ENCODE data around the gene GAK.

Gene GAK

DNA sequence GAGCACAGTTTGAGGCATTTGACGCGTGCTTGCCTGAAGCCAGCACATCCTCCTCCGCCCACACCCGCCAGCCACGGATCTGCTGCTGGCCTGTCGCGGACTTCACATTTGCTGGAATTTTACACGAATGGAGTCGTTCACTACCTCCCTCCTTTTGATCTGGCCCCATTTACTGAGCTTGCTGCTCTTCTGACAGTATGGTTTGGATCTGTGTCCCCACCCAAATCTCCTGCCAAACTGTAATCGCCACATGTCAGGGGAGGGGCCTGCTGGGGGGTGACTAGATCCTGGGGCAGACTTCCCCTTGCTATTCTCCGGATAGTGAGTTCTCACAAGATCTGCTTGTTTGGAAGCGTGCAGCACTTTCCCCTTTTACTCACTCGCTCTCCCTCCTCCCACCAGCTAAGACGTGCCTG is 86.3 kb downstream of the GAK start:
- no peak for DNase-seq

DNA sequence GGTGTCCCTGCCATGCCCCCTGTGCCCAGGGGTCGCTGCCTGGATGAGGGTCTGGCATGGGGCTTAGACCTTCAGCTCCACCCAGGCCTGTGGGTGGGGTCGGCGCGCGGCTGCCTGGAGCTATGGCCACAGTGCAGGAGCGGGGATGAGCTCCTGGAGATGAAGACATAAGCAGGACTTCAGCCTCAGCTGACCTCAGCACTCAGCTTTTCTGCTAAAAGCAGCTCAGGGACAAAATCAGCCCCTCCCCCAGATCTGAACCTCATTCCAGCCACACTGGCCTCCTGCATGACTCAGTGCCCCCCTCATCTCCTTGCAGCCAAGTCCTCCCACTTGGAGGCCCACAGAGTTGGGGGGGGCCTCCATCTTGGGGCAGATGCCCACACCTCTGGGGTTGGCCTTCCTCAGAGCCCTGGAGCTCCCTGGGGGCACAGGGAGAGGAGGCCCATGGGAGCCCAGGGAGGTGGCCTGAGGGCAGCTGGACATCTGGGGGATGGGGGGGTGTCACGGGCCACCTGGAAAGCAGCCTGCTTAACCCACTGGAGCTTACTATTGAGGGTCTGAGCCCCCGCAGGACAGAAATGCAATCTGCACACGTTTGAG is 86.8 kb downstream of the GAK start:
- no peak for DNase-seq

DNA sequence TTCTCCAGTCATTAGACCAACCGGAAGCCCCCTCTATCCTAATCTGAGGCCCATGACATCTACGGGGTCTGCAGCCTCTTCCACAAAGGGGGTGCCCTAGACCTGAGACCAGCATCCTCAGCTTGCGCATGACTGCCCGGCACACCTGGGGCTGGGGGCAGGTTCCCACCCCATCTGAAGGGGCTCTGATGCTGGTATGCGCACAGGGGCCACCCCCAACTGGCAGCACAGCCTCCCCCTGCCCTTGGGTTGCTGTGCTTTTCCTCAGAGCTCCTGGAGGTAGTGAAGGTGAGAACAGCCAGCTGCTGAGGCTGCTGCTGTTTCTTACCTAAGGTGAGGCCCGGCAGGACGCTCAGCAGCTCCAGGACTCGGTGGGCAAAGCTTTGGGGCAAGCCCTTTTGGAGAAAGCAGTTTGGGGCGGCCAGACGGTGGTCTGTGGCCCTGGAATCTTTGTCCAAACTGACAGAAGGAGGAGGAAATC is 87.3 kb downstream of the GAK start:
- no peak for DNase-seq

DNA sequence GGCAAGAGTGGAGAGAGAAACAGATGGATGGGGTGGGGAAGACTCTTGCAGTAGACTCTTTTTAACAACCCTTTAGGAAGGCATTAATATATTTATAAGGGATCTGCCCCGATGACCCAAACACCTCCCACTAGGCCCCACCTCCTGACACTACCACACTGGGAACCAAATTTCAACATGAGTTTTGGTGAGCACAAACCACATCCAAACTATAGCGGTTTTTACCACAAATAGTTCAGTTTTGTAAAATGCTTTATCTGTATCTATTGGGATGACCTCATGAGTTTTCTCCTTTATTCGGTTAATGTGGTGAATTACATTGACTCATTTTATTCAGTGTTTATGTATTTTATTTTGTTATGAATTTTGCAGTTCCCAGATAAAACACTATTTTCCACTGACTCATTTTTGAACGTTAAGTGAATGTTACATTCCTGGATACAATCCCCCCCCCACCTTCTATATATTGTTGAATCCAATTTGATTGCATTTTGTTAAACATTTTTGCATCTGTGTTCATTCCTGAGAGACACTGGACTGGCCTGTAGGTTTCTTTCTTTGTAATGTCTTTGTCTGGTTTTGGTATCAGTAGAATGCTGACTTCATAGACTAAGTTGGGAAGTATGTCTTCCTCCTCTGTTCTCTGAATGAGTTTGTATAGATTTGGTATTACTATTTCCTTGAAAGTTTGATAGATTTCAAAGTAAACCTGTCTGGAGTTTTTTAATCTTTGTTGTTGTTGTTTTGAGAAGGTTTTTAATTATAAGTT is 92.3 kb downstream of the GAK start:
- DNase-seq: no peak

DNA sequence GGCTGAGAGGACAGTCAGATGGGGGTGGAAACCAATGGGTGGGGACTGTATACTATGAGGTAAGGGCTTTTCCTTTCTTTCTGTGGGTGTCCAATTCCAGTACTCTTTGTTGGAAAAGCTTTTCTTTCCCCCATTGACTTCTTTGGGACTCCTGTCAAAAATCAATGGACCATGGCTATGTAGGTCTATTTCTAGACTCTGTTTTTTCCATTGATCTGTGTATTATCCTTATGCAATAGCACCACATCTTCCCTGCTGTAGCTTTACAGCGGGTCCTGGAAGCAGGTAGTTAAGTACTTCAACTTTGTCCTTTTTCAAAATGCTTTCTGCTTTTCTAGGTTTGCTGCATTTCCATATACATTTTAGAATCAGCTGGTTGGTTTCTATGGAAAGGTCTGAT is 94.3 kb downstream of the GAK start:
- no peak for DNase-seq

DNA sequence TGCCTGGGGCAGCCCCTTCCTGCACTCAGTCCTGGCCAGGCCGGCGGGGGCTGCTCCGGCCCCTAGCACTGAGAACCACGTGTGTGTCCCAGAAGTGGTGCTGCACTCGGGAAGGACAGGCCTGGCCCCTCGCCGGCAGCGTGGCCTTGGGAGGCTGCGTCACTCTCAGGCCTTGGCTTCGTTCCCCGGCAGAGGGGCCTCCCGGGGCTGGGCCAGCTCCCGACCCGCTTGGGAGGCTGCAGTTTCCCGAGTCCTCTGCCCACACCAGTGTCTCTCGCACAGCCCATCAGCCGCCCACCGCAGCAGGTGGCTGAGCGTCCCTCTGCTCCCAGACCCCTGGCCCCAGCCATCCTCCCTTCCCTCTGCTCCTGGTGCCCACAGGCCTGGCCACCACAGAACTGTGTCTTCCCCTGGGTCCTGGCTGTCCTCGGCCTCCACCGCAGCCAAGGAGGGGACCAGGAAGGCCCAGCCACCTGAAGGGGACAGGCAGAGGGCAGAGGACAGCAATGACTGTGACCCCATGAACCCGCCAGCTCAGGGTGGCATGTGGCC is 95.3 kb downstream of the GAK start:
- no peak for DNase-seq

DNA sequence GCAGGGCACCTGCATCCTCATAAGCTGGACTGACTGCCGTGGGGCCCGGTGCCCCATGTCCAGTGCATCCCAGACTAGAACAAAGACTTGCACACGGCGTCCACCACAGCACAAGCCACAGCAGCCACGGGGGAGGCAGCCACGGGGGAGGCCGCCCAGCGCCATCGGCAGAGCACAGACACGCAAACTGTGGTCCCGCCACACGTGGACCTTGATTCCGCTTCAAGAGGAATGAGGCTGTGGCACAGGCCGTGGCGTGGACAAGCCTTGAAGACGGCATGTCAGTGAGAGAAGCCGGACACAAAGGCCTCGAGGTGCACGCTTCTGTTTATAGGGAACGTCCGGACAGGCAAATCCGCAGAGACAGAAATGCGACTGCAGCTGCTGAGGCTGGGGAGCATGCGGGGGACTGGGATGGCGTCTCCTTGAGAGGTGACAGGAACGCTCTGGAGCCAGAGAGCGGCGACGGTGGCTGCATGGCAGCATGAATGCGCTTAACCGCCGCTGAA is 96.1 kb downstream of the GAK start:
- no peak for DNase-seq

DNA sequence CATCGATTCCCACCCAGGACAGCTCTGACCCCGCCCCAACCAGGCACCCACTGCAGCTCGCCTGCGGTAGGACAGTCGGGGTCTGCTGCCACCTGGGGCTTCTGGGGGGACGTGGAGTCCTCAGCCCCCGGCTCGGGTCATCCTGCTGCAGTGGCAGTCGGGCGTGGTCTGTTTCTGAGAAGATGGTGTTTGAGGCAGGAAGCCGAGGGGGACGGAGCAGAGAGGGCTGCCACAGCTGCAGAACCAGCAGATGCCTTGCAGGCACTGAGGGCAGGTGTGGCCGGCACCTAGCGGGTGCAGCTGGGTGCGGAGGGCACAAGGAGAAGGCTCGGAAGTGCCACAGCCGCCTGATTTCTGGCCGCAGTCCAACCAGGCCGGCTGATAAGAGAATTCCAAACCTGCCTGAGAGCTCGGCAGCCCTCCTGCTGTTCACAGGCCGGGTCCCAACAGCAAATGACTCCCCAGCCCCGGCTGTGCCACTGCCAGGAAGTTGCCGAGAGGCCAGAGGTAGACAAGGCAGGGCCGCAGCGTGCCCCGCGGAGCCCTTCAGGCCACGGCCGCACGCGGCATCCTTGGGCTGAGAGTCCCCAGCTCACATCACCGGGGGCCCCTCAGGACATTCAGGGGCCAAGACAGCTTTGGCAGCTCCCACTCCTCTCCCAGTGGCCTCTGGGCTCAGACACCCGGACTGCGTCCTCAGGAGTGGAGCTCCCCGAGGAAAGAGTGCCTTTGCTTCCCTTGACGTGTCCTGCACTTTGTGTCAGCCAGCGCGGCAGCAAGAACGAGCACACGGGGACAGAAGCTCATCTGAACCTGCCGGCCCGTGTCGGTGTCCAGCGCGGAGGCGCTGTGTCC is 96.7 kb downstream of the GAK start:
- no peak for DNase-seq

DNA sequence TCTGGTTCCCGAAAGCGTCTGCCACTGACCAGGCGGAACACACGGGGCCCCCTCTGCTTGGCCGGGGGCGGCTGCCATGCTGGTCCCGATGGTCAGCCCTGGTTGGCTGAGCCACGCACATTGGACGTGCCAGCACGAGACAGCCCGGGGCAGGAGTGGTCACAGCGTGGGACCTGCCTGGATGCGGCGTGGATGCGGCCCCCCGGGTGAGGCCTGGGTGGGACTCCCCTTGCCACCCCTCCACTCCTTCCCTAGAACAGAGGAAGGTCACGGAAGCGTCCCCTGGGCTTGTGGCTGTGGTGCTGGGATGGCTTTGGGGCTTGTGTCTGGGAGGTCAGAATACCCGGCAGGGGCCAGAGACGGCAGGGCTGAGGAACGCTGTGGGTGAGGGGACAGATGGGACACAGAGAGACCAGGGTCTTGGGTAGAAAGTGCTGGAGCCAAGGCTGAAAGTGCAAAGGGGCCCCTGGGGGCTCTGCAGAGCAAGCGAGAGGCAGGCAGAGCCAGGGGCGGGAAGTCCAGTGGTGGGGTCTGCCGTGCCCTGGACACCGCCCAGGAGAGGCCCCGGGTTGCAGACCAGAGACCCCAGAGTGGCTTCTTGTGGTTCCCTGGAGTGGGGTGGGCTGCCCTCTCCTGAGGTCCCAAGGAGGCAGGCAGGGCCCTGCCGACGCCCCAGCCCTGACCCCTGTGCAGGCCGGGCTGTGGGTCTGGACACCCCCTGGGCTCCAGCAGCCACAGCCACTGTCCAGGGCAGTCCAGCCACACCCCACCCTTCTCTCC is 97.6 kb downstream of the GAK start:
- DNase-seq: no peak

DNA sequence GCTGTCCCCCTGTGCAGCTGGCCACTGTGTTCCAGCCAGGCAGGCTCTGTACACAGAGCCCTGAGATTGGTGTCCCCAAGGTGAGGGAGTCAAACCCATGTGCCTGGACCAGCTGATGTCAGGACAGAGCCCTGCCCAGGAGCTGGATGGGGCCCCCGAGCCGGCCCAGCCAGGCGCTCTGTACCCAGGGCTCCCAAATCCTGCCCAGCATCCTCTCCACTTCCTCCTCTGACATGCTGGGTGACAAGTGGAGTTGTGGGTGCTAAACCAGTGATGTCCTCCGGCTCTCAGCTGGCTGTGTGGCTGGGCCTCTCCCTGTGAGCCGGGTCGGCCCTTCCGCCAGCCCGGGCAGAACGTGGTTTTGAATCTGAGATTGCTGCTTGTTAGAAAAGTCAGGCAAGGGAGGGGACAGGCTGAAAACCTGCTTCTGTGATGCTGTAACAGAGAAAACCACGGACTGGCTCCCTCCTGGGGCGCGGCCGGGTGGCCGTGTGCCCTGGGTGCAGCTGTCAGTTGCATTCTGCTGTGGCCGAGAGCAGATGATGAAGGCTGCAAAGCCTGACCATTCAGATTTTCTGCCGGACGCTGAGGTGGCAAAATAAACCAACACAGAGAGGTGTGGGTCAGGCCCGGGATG is 98.3 kb downstream of the GAK start:
- DNase-seq: no peak

DNA sequence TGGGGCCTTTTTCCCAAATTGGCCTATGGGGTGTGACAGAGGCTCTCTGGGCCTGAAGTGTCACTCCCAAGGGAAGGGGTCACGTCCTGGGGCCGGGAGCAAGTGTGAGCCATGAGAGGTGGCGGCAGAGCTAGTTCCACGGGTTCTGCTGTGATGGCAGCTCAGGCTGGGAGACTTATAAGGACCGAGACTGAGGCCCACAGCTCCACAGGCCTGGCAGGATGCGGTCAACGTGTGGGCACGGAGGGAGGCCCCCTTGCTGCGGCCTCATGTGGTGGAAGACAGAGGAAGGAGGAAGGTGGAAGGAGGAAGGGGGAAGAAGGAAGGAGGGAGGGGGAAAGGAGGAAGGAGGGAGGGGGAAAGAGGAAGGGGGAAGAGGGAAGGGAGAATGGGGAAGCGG is 99.0 kb downstream of the GAK start:
- DNase-seq: no peak

DNA sequence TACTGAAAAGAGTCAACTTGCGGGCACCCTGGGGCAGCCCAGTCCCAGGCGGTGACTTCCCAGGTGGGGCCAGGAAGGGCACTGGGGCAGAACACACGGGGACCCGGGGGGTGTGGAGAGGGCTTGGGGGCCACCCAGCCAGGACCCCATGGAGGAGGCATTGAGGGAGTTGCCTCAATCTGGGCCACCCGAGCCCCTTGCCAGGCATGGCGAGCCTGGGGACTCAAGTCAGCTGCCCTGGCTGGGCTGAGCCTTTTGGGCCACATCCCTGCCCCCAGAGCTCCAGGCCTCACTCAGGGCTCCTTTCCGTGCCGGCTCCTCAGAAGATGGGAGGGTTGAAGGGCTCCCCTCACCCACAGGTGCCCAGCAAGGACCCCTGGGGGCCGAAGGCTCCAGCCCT is 99.6 kb downstream of the GAK start:
- DNase-seq: no peak

DNA sequence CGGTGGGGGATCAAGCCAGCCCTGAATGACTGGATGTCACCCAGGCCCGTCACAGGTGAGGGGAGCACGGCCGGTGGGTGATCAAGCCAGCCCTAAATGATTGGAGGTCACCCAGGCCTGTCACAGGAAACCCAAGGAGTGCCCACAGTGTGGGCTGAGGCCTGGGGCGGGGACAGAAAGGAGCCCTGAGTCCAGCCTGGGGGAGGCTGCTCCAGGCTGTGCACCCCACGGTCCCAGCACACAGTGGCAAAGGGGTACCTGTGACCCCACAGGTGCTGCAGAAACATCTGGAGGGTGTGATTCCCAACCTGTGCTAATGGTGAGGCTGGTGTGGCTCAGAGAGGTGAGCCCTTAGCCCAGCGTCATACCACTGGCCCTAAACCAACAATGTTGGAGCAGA is 100.0 kb downstream of the GAK start:
- no peak for DNase-seq

DNA sequence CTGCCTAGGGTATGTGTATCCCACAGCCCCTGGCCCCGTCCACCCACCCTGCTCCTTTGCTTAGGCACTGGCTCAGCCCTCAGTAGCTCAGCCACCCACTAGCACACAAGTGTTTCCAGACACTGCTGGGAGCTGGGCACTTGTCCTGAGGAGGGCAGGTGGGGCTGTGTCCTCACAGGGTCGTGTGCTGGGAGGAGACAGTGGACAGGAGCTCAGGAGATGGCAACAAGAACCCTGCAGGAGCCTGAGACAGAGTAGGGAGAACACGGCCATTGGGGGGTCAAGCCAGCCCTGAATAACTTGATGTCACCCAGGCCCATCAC is 100.7 kb downstream of the GAK start:
- no peak for DNase-seq

DNA sequence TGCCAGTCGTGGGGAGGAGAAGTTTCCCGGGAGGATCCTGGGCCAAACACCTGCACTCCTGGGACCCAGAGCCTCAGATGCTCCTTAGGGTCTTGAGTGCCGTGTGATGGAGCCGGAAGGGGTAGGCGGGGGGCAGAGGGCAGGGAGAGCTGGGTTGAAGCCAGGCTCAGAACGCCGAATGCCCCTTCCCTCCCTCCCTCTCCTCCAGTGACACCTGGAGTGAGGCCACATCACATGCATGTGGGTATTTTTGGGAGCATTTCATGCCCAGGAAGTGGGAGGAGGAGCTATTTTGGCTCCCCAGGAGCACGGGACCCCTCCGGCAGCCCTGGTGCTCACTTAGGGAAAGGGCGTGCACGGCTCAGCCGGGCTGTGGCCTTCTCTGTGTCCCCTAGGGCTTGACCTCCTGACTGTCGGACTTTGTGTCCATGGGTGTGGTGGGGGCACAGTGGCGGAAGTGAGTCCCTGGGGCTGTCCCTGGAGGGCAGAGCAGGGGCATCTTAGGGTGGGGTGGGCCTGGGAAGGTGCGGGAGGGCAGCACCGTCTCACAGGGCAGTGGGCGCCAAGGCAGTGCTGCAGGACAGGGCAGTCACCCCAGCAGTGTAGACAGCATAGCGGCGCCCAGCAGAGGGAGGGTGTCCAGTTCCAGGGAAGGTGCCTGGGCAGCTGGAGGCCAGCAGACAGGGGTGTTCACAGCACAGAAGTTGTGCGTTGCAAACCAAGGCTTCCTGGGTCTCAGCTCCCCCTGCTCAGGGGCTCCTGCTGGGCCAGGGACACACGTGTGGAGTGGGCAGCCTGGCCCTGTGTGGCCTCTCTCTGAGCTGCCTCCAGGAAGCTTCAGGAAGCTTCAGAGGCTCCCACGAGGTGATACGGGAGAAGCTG is 101.3 kb downstream of the GAK start:
- no peak for DNase-seq

DNA sequence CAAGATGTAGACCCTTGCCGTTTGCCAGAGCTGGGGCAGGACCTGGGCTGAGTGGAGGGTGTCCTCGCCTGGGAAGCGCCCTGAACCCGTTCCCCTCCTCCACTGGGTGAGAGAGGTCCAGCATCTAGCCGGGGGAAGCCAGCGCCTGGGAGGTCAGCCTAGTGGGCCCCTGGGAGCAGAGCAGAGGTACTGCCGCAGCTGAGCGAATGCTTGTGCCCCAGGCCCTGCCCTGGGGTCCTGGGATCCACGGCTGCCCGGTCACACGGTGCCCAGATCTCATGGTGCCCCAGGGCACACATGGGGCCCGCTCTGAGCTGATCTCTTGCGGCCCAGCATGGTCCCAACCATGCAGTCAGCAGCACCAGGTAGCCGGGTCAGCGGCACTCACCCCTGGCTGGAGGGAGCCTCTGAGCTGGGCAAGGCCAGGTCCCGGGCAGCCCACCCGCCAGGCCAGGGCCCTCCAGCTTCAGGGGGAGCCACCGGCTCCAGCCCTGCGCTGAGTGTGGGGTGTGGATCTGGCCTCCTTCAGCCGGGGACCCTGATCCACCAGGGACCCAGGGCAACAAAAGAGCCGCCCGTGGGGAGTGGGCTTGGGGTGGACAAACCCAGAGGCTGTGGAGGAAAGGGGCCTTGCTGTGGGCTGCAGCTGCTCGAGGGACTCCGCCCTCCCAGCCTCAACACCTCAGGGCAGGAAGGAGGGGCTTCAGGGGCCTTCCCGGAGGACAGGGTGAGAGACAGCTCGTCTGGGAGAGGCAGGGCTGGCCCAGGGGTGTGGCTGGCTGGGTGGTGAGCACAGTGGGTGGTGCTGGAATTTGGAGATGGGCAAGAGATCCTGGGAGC is 102.1 kb downstream of the GAK start:
- no peak for DNase-seq

DNA sequence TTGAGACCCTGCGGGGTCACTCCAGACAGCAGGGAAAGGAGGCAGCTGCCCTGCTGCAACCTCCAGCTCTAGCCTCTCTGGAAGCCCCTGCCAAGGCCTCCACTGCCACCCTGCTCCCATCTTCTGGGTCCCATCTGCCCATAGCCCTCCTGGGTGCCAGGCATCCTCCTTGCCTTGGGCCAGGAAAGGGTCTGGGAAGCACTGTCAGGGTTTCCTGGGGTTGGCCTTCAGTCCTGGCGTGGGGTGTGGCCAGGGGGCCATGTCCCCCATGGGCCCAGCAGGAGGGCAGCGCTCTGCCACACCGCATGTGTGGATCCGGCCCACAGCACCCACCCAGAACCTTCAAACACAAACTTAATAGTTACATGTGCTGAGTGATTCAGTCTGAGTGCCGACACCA is 102.8 kb downstream of the GAK start:
- no peak for DNase-seq

DNA sequence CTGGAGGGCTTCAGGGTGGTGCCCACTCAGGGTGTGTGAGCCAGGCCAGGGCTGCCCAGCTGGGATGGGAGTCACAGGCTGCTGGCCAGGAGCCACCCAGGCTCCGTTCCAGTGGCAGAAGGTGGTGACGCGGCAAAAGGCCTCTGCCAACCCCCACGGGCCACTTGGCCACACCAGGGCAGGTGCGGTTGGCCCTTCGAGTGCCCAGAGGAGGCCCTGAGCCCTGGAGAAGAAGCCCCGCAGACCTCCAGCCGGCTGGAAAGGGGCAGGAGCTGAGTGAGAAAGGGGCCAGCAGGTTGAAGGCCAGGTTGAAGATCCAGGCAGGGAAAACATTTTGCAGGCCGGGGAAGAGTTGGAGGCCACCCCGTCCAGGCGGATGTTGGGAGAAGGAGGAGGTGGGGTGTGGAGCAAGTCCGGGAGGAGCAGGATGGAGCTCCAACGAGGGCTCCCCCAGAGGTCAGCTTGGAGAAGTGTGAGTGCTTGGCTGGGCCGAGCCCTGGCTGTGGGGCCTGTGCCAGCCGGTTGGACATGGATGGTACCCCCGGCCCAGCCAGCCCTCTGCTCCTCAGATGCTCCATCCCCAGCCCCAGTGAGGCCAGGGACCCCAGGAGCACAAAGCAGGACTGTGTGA is 103.4 kb downstream of the GAK start:
- no peak for DNase-seq

DNA sequence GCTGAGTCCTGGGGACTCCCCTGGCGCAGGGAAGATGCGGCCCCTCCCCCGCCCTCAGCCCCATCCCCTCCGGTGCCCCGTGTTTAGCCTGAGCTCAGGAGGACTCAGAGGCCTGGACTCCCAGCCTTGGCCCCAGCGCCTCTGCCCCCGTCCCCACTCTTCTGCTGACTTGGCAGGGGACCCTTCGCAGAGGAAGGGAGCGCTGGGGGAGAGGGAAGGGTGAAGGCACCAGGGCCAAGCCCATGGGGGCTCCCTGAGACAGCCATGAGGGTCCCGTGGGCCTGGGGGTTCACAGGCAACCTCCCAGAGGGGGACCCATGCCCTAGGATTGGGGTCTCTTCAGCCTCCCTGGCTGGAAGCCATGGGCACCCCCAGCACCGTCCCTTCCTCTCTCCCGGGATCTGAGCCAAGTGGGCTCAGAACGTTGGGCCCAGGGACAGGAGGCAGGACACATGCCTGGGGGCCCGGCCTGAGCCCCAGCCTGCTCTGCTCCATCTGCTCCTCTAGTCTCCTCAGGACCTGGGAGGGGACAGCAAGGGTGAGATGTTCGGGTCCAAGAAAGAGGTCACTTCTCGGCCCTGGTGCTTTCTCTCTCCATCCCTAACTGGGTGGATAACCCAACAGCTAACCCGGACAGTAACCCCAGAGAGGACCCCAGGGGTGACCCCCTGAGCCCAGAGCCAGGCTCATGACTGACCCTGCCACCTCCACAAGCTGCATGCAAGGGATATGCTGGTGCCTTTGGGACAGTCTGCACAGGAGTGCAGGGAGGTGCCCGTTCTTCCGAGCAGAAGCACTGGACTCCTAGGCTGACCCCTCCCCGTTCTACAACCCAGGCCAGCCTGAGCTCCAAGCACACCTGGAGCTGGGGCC is 104.7 kb downstream of the GAK start:
- no peak for DNase-seq
